Activated T-helper 2 cell treated with anti-CD3 and anti-CD28 coated beads, Interferon-gamma antibody, Interleukin-2, Interleukin-4, amounts not matched to agents 10 μg/mL and 5 μg/mL and 100 μg/mL, durations not matched to agents 14 hours and 24 hours and 36 hours (primary cell): ENCODE measurements around the gene TBC1D8. TPM values are rescaled to one million over a fixed set of nuclear protein-coding genes. Genes with fewer than 3 reads are reported as not detected.
"Not testable (repeated sequence)": the region's sequence is repeated elsewhere in the genome, so short reads cannot be mapped to it uniquely, and the experiment has no call there.

Source experiments
- DNase-seq: peaks from one replicate; pipeline ENCODE4 v3.0.0; 2021; ENCODE audit warnings: low spot score
- H3K27ac Mint-ChIP-seq: one replicate; pipeline ENCODE4 v1.8.0; 2021; ENCODE audit warnings: mixed read lengths
- H3K27me3 Mint-ChIP-seq: one replicate; pipeline ENCODE4 v1.8.0; 2021; ENCODE audit warnings: low read depth, mixed read lengths
- H3K36me3 Mint-ChIP-seq: one replicate; pipeline ENCODE4 v1.8.0; 2021; ENCODE audit warnings: low read depth, mixed read lengths
- H3K4me1 Mint-ChIP-seq: one replicate; pipeline ENCODE4 v1.8.0; 2021; ENCODE audit warnings: low read depth, mixed read lengths
- H3K4me3 Mint-ChIP-seq: one replicate; pipeline ENCODE4 v1.8.0; 2021; ENCODE audit warnings: low read depth, mild to moderate bottlenecking, moderate library complexity, mixed read lengths
- H3K9me3 Mint-ChIP-seq: one replicate; pipeline ENCODE4 v1.8.0; 2021; ENCODE audit warnings: mixed read lengths
- intact Hi-C: fragments of 100-400 bp; cut with micrococcal nuclease; formaldehyde crosslinking; loops from one replicate; pipeline ENCODE4 v1.15.1; 2023
- total RNA-seq: library from RNA; stranded (reverse); gene quantifications from 2 replicates; pipeline ENCODE4 v1.2.3, GENCODE V29; 2022

TBC1D8 gene
- total RNA-seq, 1 donor from 2014 or later = 1.3 TPM

- no peaks in the 10 kb centered on the region for H3K4me1 Mint-ChIP-seq
- H3K4me3 Mint-ChIP-seq = no peak overlapping the region
- no peak overlapping the region for H3K27ac Mint-ChIP-seq
- H3K27me3 Mint-ChIP-seq = peaks cover 2% of the 10 kb centered on the region
- H3K9me3 Mint-ChIP-seq = no peaks in the 10 kb centered on the region
- DNase-seq = no peak
- H3K36me3 Mint-ChIP-seq = no peaks in the 10 kb centered on the region
- intact Hi-C loops = no loop called here
These were observed 98.1 kb downstream of the TBC1D8 start for GRCh38 chr2:101053117-101053516.

- H3K27me3 Mint-ChIP-seq = peaks cover 2% of the 10 kb centered on the region
- H3K9me3 Mint-ChIP-seq = no peaks in the 10 kb centered on the region
- DNase-seq = no peak
- no peaks in the 10 kb centered on the region for H3K4me1 Mint-ChIP-seq
- no peaks in the 10 kb centered on the region for H3K36me3 Mint-ChIP-seq
- H3K27ac Mint-ChIP-seq = no peak overlapping the region
- intact Hi-C loops = no loop called here
- H3K4me3 Mint-ChIP-seq = no peak overlapping the region
These were observed 99.0 kb downstream of the TBC1D8 start for GRCh38 chr2:101052147-101052546.

GRCh38 chr2:101050886-101051285 is 100.3 kb downstream of the TBC1D8 start:
- H3K4me3 Mint-ChIP-seq, H3K36me3 Mint-ChIP-seq, H3K9me3 Mint-ChIP-seq, H3K27me3 Mint-ChIP-seq, H3K27ac Mint-ChIP-seq, DNase-seq, intact Hi-C loops, H3K4me1 Mint-ChIP-seq: not testable (repeated sequence)

GRCh38 chr2:101048756-101049155 is 102.4 kb downstream of the TBC1D8 start:
- intact Hi-C loops = no loop called here
- Mint-ChIP-seq H3K27ac (no peak overlapping the region), H3K4me1 (no peaks in the 10 kb centered on the region), H3K9me3 (no peaks in the 10 kb centered on the region), H3K4me3 (no peak overlapping the region), H3K36me3 (no peaks in the 10 kb centered on the region), H3K27me3 (peaks cover 3% of the 10 kb centered on the region)
- DNase-seq = no peak

GRCh38 chr2:101047774-101048173 is 103.4 kb downstream of the TBC1D8 start:
- no peaks in the 10 kb centered on the region for H3K36me3 Mint-ChIP-seq
- no peak overlapping the region for H3K4me3 Mint-ChIP-seq
- no peaks in the 10 kb centered on the region for H3K4me1 Mint-ChIP-seq
- H3K27me3 Mint-ChIP-seq = peaks cover 3% of the 10 kb centered on the region
- H3K27ac Mint-ChIP-seq = no peak overlapping the region
- DNase-seq = no peak
- no peaks in the 10 kb centered on the region for H3K9me3 Mint-ChIP-seq
- intact Hi-C loops = no loop called here

GRCh38 chr2:101047075-101047766 is 104.0 kb downstream of the TBC1D8 start:
- no peak overlapping the region for H3K4me3 Mint-ChIP-seq

GRCh38 chr2:101045330-101045729 is 105.9 kb downstream of the TBC1D8 start:
- H3K27ac Mint-ChIP-seq = no peak overlapping the region
- no peaks in the 10 kb centered on the region for H3K36me3 Mint-ChIP-seq
- H3K9me3 Mint-ChIP-seq = no peaks in the 10 kb centered on the region
- no peaks in the 10 kb centered on the region for H3K4me1 Mint-ChIP-seq
- peaks cover 3% of the 10 kb centered on the region for H3K27me3 Mint-ChIP-seq
- intact Hi-C loops = no loop called here
- no peak for DNase-seq
- H3K4me3 Mint-ChIP-seq = no peak overlapping the region

More at GRCh38 chr2:101047075-101047766, 104.0 kb downstream of the TBC1D8 start:
- Mint-ChIP-seq H3K27ac (no peak overlapping the region), H3K4me1 (no peaks in the 10 kb centered on the region), H3K36me3 (no peaks in the 10 kb centered on the region), H3K27me3 (peaks cover 3% of the 10 kb centered on the region), H3K9me3 (no peaks in the 10 kb centered on the region)
- DNase-seq = no peak
- intact Hi-C loops = no loop called here

GRCh38 chr2:101041413-101041812 is 109.8 kb downstream of the TBC1D8 start:
- Mint-ChIP-seq H3K9me3 (no peaks in the 10 kb centered on the region), H3K4me1 (peaks cover 5% of the 10 kb centered on the region), H3K27me3 (peaks cover 3% of the 10 kb centered on the region), H3K36me3 (no peaks in the 10 kb centered on the region), H3K27ac (no peak overlapping the region), H3K4me3 (no peak overlapping the region)
- intact Hi-C loops = no loop called here
- DNase-seq = no peak

GRCh38 chr2:101040761-101041160 is 110.4 kb downstream of the TBC1D8 start:
- no peak for DNase-seq
- Mint-ChIP-seq H3K36me3 (no peaks in the 10 kb centered on the region), H3K4me1 (peaks cover 5% of the 10 kb centered on the region), H3K9me3 (no peaks in the 10 kb centered on the region), H3K27me3 (peaks cover 3% of the 10 kb centered on the region), H3K4me3 (no peak overlapping the region), H3K27ac (no peak overlapping the region)
- intact Hi-C loops = no loop called here

GRCh38 chr2:101040072-101040471 is 111.1 kb downstream of the TBC1D8 start:
- no peaks in the 10 kb centered on the region for H3K9me3 Mint-ChIP-seq
- no peak for DNase-seq
- no peak overlapping the region for H3K4me3 Mint-ChIP-seq
- no peak overlapping the region for H3K27ac Mint-ChIP-seq
- H3K36me3 Mint-ChIP-seq = no peaks in the 10 kb centered on the region
- peaks cover 5% of the 10 kb centered on the region for H3K4me1 Mint-ChIP-seq
- intact Hi-C loops = no loop called here
- peaks cover 3% of the 10 kb centered on the region for H3K27me3 Mint-ChIP-seq

- H3K27me3 Mint-ChIP-seq = peaks cover 2% of the 10 kb centered on the region
- no peak for DNase-seq
- H3K9me3 Mint-ChIP-seq = no peaks in the 10 kb centered on the region
- H3K36me3 Mint-ChIP-seq = no peaks in the 10 kb centered on the region
- intact Hi-C loops = no loop called here
- H3K4me1 Mint-ChIP-seq = peaks cover 5% of the 10 kb centered on the region
- no peak overlapping the region for H3K4me3 Mint-ChIP-seq
- no peak overlapping the region for H3K27ac Mint-ChIP-seq
These were observed 112.5 kb downstream of the TBC1D8 start for GRCh38 chr2:101038455-101039255.

GRCh38 chr2:101037161-101037755 is 113.9 kb downstream of the TBC1D8 start:
- Mint-ChIP-seq H3K27me3 (peaks cover 2% of the 10 kb centered on the region), H3K4me3 (no peak overlapping the region), H3K27ac (no peak overlapping the region), H3K36me3 (no peaks in the 10 kb centered on the region), H3K9me3 (no peaks in the 10 kb centered on the region), H3K4me1 (peaks cover 5% of the 10 kb centered on the region)
- intact Hi-C loops = no loop called here
- DNase-seq = no peak

- DNase-seq = no peak
- Mint-ChIP-seq H3K9me3 (no peaks in the 10 kb centered on the region), H3K4me1 (peaks cover 5% of the 10 kb centered on the region), H3K27me3 (peaks cover 2% of the 10 kb centered on the region), H3K4me3 (no peak overlapping the region), H3K27ac (no peak overlapping the region), H3K36me3 (no peaks in the 10 kb centered on the region)
- intact Hi-C loops = no loop called here
These were observed 114.6 kb downstream of the TBC1D8 start for GRCh38 chr2:101036562-101036961.
